Endothelial cell of umbilical vein (primary cell): ENCODE data around the gene AQP2. TPM values are rescaled to one million over a fixed set of nuclear protein-coding genes. Genes with fewer than 3 reads are reported as not detected.

Experiments
- BruUV-seq: library from RNA; stranded (reverse); fragments of 400-500 nt; replicated peaks from 2 replicates; lab custom pipeline; 2021; lab: Mats Ljungman, UMichigan
- CTCF ChIA-PET: fragments of 300-600, 350-600 bp; sonication (Branson Sonifier 250); formaldehyde crosslinking; loops from one replicate; lab custom pipeline; 2021; ENCODE audit warnings: antibody characterized with exemption, inconsistent platforms; lab: Charles Lee
- POLR2A ChIA-PET: fragments of 300-600, 350-600 bp; sonication (Branson Sonifier 250); formaldehyde crosslinking; loops from one replicate; lab custom pipeline; 2021; ENCODE audit warnings: antibody characterized with exemption, inconsistent platforms; lab: Charles Lee
- DNase-seq: peaks from one replicate; pipeline ENCODE4 v3.0.0-alpha.2; 2011; ENCODE audit warnings: low read depth, low spot score
- FAIRE-seq: peaks from 2 replicates; lab custom pipeline; 2011; peaks lifted over from hg19 to GRCh38; lab: Jason Lieb, UNC
- H2AFZ ChIP-seq: 2 replicates; pipeline ENCODE4 v1.6.0; 2012; ENCODE audit warnings: low read depth, low read length, control low read depth, inconsistent platforms
- H3K27ac ChIP-seq: 2 replicates; pipeline ENCODE4 v1.5.1; 2011; ENCODE audit warnings: low read depth, mild to moderate bottlenecking, control low read depth, low read length, moderate library complexity; ENCODE audit not compliant: insufficient read depth
- H3K27me3 ChIP-seq, 2 experiments: 2 replicates each; pipeline versions ENCODE4 v1.6.0 to v1.6.1; 2011; ENCODE audit warnings: low read length in 2 of 2, mixed read lengths in 1 of 2; ENCODE audit not compliant: control insufficient read depth in 2 of 2, insufficient read depth in 2 of 2
- H3K36me3 ChIP-seq, 2 experiments: 2 replicates in 1 of 2; 3 replicates in 1 of 2; pipeline ENCODE4 v1.5.1; 2011; ENCODE audit warnings: low read length in 2 of 2, mild to moderate bottlenecking in 1 of 2, moderate library complexity in 1 of 2; ENCODE audit not compliant: control insufficient read depth in 2 of 2, insufficient read depth in 2 of 2; ENCODE audit errors: extremely low read depth in 1 of 2
- H3K4me1 ChIP-seq: 3 replicates; pipeline ENCODE4 v1.5.1; 2011; ENCODE audit warnings: mild to moderate bottlenecking, low read length; ENCODE audit not compliant: control insufficient read depth, insufficient read depth; ENCODE audit errors: extremely low read depth
- H3K4me2 ChIP-seq: 2 replicates; pipeline ENCODE4 v1.6.1; 2011; ENCODE audit warnings: low read length, control low read depth, mixed read lengths; ENCODE audit not compliant: insufficient read depth
- H3K4me3 ChIP-seq, 3 experiments: fragments of 200-600 bp in 1 of 3; sonication (generic), shearing (Covaris generic) in 1 of 3; replicated peaks in 1 of 3; 2 replicates each; pipeline ENCODE4 v1.5.1; 2011 to 2016; ENCODE audit warnings: control low read depth in 3 of 3, low read length in 3 of 3, mild to moderate bottlenecking in 2 of 3, inconsistent platforms in 1 of 3, low read depth in 1 of 3, moderate library complexity in 1 of 3; ENCODE audit not compliant: insufficient read depth in 1 of 3
- H3K79me2 ChIP-seq: 2 replicates; pipeline ENCODE4 v1.6.0; 2012; ENCODE audit warnings: low read length, inconsistent platforms; ENCODE audit not compliant: control insufficient read depth, insufficient read depth
- H3K9ac ChIP-seq: replicated peaks from 2 replicates; pipeline ENCODE3; 2011; ENCODE audit warnings: low read length, control low read depth; ENCODE audit not compliant: insufficient read depth; ENCODE audit errors: extremely low read depth
- H3K9me1 ChIP-seq: replicated peaks from 3 replicates; pipeline ENCODE4 v1.6.0; 2011; ENCODE audit warnings: mild to moderate bottlenecking, low read length; ENCODE audit not compliant: control insufficient read depth, insufficient read depth; ENCODE audit errors: extremely low read depth
- H3K9me3 ChIP-seq: replicated peaks from 2 replicates; pipeline ENCODE4 v1.5.1; 2012; ENCODE audit warnings: low read length, inconsistent platforms; ENCODE audit not compliant: control insufficient read depth, insufficient read depth
- H4K20me1 ChIP-seq: replicated peaks from 2 replicates; pipeline ENCODE3; 2011; ENCODE audit warnings: mild to moderate bottlenecking, low read length; ENCODE audit not compliant: control insufficient read depth, insufficient read depth; ENCODE audit errors: extremely low read depth
- EZH2 ChIP-seq: IDR thresholded peaks from 2 replicates; pipeline ENCODE4 v1.6.1; 2012; ENCODE audit warnings: borderline replicate concordance, low read depth, mild to moderate bottlenecking, moderate library complexity, low read length, inconsistent platforms; ENCODE audit not compliant: severe bottlenecking
- FOS ChIP-seq: IDR thresholded peaks from 2 replicates; pipeline ENCODE4 v1.6.1; 2011; ENCODE audit warnings: mild to moderate bottlenecking, low read length, moderate library complexity, borderline replicate concordance; ENCODE audit not compliant: insufficient read depth
- GATA2 ChIP-seq: IDR thresholded peaks from 2 replicates; pipeline ENCODE4 v1.7.0; 2011; ENCODE audit warnings: low read depth, mild to moderate bottlenecking, moderate library complexity, mixed read lengths, low read length; ENCODE audit not compliant: insufficient read length, insufficient read depth
- JUN ChIP-seq: IDR thresholded peaks from 2 replicates; pipeline ENCODE4 v1.6.1; 2011; ENCODE audit warnings: borderline replicate concordance, low read depth; ENCODE audit not compliant: insufficient read length, insufficient read depth
- MYC ChIP-seq: IDR thresholded peaks from one replicate; pipeline ENCODE4 v1.6.1; 2011; ENCODE audit warnings: mild to moderate bottlenecking, low read depth, low read length
- POLR2A ChIP-seq: IDR thresholded peaks from 2 replicates; pipeline ENCODE4 v1.6.1; 2012; ENCODE audit warnings: low read depth, mild to moderate bottlenecking, control low read depth, low read length
- POLR2AphosphoS5 ChIP-seq: IDR thresholded peaks from 2 replicates; pipeline ENCODE4 v1.6.1; 2012; ENCODE audit warnings: low read depth, mild to moderate bottlenecking, control low read depth, low read length, moderate library complexity; ENCODE audit not compliant: insufficient read depth
- dilution Hi-C: fragments of 300-500 bp; cut with MboI; formaldehyde crosslinking; loops from one replicate; pipeline ENCODE4 v1.15.0; 2019; ENCODE audit warnings: low sequenced_read_pairs; ENCODE audit not compliant: extremely low pct_ligation_motif_present
- intact Hi-C: fragments of 100-400 bp; cut with micrococcal nuclease; formaldehyde crosslinking; loops from one replicate; pipeline ENCODE4 v1.10.0; 2022
- polyA plus RNA-seq, 4 experiments: library from polyadenylated mRNA; depleted of rRNA in 3 of 4; stranded (reverse) in 3 of 4; unstranded in 1 of 4; fragments of >200 nt; gene quantifications; 2 replicates each; pipeline versions ENCODE4 v1.2.1 to v1.2.3, GENCODE V29; 2011 to 2012; ENCODE audit warnings: missing spikeins in 1 of 4
- total RNA-seq: library from RNA; stranded (reverse); gene quantifications from 2 replicates; pipeline ENCODE4 v1.2.3, GENCODE V29; 2021
- TF ChIP-seq, protein P1 (sequence below): IDR thresholded peaks from 2 replicates; pipeline ENCODE4 v1.6.1; 2011; ENCODE audit not compliant: insufficient read depth, insufficient read length
- TF ChIP-seq, protein P2 (sequence below), 2 donors: IDR thresholded peaks; 1 replicate in 1 of 2; 2 replicates in 1 of 2; pipeline ENCODE4 v1.5.1; 2011; ENCODE audit warnings: low read length in 2 of 2, mild to moderate bottlenecking in 2 of 2, moderate library complexity in 2 of 2, control low read depth in 1 of 2, inconsistent platforms in 1 of 2, low read depth in 1 of 2; ENCODE audit not compliant: insufficient read depth in 1 of 2; ENCODE audit errors: extremely low read depth in 1 of 2

Gene AQP2
- total and polyA plus RNA-seq, 2 donors (not counting 3 experiments of a cell fraction or from before 2014, with no cell fraction given), result not detected

DNA sequence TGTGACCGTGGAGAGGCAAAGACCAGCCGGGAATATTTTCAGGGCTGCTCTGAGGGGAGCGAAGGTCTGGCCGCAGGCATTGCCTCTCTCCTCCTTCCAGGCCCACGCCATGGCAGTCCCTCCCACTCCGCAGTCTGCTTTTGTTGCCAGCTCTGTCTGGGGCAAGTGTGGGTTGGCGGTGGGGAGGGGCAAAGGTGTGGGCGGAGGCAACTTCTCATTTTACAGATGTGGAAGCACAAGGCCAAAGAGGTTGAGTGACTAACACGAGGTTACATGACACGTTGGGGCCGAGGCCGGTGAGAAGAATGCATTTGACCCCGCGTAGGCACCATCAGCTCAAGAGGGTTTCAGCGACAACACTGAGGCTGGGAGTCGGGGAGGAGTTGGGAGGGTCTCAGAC is 40.7 kb upstream of the AQP2 start:
- no peak overlapping the region for H3K4me2 ChIP-seq
- POLR2A ChIA-PET, result no interaction called here
- FAIRE-seq (peak; percentile 85), DNase-seq (peak; percentile 69)
- peak overlapping the region; percentile 56 for H2AFZ ChIP-seq
- peaks cover 4% of the 10 kb centered on the region for H3K4me1 ChIP-seq
- no peaks in the 10 kb centered on the region for H3K79me2 ChIP-seq
- BruUV-seq, result no TSS peak
- no peaks in the 10 kb centered on the region for H3K9me1 ChIP-seq
- intact Hi-C loops (no loop called here), dilution Hi-C loops (no loop called here)
- no peaks in the 10 kb centered on the region for H4K20me1 ChIP-seq
- H3K36me3 ChIP-seq, result no peaks in the 10 kb centered on the region
- CTCF ChIA-PET, result interaction anchor here (0.8 to 1.6 kb wide), 4 partner anchors 12 to 57 kb away, joined by 3 to 5 read pairs (median 3); no protein-coding TSS in a partner anchor
- no peak overlapping the region for H3K4me3 ChIP-seq
- peaks cover 0 to under 1% of the 10 kb centered on the region in 2 experiments for H3K27me3 ChIP-seq
- TF ChIP-seq EZH2 (no peak), FOS (no peak), POLR2A (no peak), POLR2AphosphoS5 (no peak), GATA2 (no peak), MYC (no peak), JUN (no peak)
- TF ChIP-seq, protein P1, sequence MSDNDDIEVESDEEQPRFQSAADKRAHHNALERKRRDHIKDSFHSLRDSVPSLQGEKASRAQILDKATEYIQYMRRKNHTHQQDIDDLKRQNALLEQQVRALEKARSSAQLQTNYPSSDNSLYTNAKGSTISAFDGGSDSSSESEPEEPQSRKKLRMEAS, result no peak
- TF ChIP-seq, protein P2, sequence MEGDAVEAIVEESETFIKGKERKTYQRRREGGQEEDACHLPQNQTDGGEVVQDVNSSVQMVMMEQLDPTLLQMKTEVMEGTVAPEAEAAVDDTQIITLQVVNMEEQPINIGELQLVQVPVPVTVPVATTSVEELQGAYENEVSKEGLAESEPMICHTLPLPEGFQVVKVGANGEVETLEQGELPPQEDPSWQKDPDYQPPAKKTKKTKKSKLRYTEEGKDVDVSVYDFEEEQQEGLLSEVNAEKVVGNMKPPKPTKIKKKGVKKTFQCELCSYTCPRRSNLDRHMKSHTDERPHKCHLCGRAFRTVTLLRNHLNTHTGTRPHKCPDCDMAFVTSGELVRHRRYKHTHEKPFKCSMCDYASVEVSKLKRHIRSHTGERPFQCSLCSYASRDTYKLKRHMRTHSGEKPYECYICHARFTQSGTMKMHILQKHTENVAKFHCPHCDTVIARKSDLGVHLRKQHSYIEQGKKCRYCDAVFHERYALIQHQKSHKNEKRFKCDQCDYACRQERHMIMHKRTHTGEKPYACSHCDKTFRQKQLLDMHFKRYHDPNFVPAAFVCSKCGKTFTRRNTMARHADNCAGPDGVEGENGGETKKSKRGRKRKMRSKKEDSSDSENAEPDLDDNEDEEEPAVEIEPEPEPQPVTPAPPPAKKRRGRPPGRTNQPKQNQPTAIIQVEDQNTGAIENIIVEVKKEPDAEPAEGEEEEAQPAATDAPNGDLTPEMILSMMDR (IDR thresholded peaks at IDR 0.05; ENCODE audit: extremely low read depth in 1 of 2, insufficient read depth in 1 of 2, low read depth in 1 of 2, low read length in 2 of 2), result no peak
- H3K9me3 ChIP-seq, result no peaks in the 10 kb centered on the region
- no peak overlapping the region for H3K27ac ChIP-seq
- no peak overlapping the region for H3K9ac ChIP-seq
